Panc1 (cell line): ENCODE results near the gene PNN. TPM values are rescaled to one million over a fixed set of nuclear protein-coding genes. Genes with fewer than 3 reads are reported as not detected.
"Not testable (repeated sequence)": the region's sequence is repeated elsewhere in the genome, so short reads cannot be mapped to it uniquely, and the experiment has no call there.

Experiments
- ATAC-seq: fragments of 200-7000 bp; cut with Tn5 transposase; 2 replicates; pipeline ENCODE4 v1.9.1; 2020; ENCODE audit warnings: mild to moderate bottlenecking, moderate library complexity
- BruUV-seq: library from RNA; stranded (reverse); fragments of 400-500 nt; replicated peaks from 2 replicates; lab custom pipeline; 2021; lab: Mats Ljungman, UMichigan
- CTCF ChIA-PET: fragments of 300-600 bp; sonication (Branson Sonifier 250); formaldehyde crosslinking; loops from one replicate; lab custom pipeline; 2022; ENCODE audit warnings: antibody characterized with exemption; lab: Charles Lee
- POLR2A ChIA-PET: fragments of 300-600 bp; sonication (Branson Sonifier 250); formaldehyde crosslinking; loops from one replicate; lab custom pipeline; 2022; ENCODE audit warnings: antibody characterized with exemption; lab: Charles Lee
- DNase-seq: peaks from one replicate; pipeline ENCODE4 v3.0.0-alpha.2; 2010; ENCODE audit warnings: low read depth, low spot score
- H3K27ac ChIP-seq: 2 replicates; pipeline ENCODE4 v1.5.1; 2011; ENCODE audit warnings: mild to moderate bottlenecking, low read length, inconsistent platforms
- H3K27me3 ChIP-seq: fragments of 200-500 bp; sonication (Bioruptor generic); 2 replicates; pipeline ENCODE4 v1.6.0; 2014; ENCODE audit warnings: low read length, inconsistent platforms; ENCODE audit not compliant: control insufficient read depth, insufficient read depth
- H3K36me3 ChIP-seq: fragments of 200-500 bp; sonication (Bioruptor generic); 2 replicates; pipeline ENCODE4 v1.5.1; 2014; ENCODE audit warnings: inconsistent platforms, mild to moderate bottlenecking, low read length, moderate library complexity; ENCODE audit not compliant: control insufficient read depth, insufficient read depth
- H3K4me1 ChIP-seq: 2 replicates; pipeline ENCODE4 v1.5.1; 2011; ENCODE audit warnings: inconsistent platforms, mild to moderate bottlenecking, low read length, moderate library complexity; ENCODE audit not compliant: control insufficient read depth, insufficient read depth
- H3K4me3 ChIP-seq, 2 experiments: 2 replicates each; pipeline ENCODE4 v1.5.1; 2011 to 2012; ENCODE audit warnings: low read depth in 2 of 2, low read length in 2 of 2, mild to moderate bottlenecking in 2 of 2, inconsistent platforms in 1 of 2, moderate library complexity in 1 of 2
- H3K9me3 ChIP-seq: fragments of 200-500 bp; sonication (Bioruptor generic); 2 replicates; pipeline ENCODE4 v1.5.1; 2014; ENCODE audit warnings: low read depth, mild to moderate bottlenecking, inconsistent platforms, low read length, moderate library complexity; ENCODE audit not compliant: control insufficient read depth, insufficient read depth
- POLR2AphosphoS5 ChIP-seq: IDR thresholded peaks from 2 replicates; pipeline ENCODE4 v1.6.1; 2012; ENCODE audit warnings: mild to moderate bottlenecking, low read depth, low read length, moderate library complexity
- SIN3A ChIP-seq: IDR thresholded peaks from 2 replicates; pipeline ENCODE4 v1.6.1; 2012; ENCODE audit warnings: low read depth, mild to moderate bottlenecking, low read length, moderate library complexity, borderline replicate concordance; ENCODE audit not compliant: insufficient read depth
- TCF7L2 ChIP-seq: IDR thresholded peaks from 2 replicates; pipeline ENCODE4 v1.6.1; 2011; ENCODE audit warnings: mild to moderate bottlenecking, low read depth, low read length, inconsistent platforms
- in situ Hi-C: cut with HindIII; loops from 2 replicates; pipeline ENCODE4 v1.10.0; 2016; ENCODE audit warnings: low sequenced_read_pairs, low pct_unique_long_range_greater_than_20kb
- intact Hi-C: fragments of 100-400 bp; cut with micrococcal nuclease; formaldehyde crosslinking; loops from one replicate; pipeline ENCODE4 v1.10.0; 2022; ENCODE audit not compliant: unreplicated experiment
- total RNA-seq: library from RNA; stranded (reverse); gene quantifications from one replicate; pipeline ENCODE4 v1.2.1, GENCODE V29; 2021; ENCODE audit not compliant: unreplicated experiment
- TF ChIP-seq, protein P1 (sequence below): fragments of 450-650 bp; IDR thresholded peaks from 2 replicates; pipeline ENCODE4 v1.5.1; 2017; ENCODE audit warnings: mild to moderate bottlenecking
- TF ChIP-seq, protein P2 (sequence below), 2 experiments: IDR thresholded peaks; 2 replicates each; pipeline ENCODE4 v1.6.1; 2011 to 2012; ENCODE audit warnings: low read depth in 2 of 2, control low read depth in 1 of 2, low read length in 1 of 2, mild to moderate bottlenecking in 1 of 2, moderate library complexity in 1 of 2; ENCODE audit not compliant: insufficient read depth in 1 of 2

PNN gene
- total RNA-seq, 1 experiment from 2014 or later, result 55.4 TPM

DNA sequence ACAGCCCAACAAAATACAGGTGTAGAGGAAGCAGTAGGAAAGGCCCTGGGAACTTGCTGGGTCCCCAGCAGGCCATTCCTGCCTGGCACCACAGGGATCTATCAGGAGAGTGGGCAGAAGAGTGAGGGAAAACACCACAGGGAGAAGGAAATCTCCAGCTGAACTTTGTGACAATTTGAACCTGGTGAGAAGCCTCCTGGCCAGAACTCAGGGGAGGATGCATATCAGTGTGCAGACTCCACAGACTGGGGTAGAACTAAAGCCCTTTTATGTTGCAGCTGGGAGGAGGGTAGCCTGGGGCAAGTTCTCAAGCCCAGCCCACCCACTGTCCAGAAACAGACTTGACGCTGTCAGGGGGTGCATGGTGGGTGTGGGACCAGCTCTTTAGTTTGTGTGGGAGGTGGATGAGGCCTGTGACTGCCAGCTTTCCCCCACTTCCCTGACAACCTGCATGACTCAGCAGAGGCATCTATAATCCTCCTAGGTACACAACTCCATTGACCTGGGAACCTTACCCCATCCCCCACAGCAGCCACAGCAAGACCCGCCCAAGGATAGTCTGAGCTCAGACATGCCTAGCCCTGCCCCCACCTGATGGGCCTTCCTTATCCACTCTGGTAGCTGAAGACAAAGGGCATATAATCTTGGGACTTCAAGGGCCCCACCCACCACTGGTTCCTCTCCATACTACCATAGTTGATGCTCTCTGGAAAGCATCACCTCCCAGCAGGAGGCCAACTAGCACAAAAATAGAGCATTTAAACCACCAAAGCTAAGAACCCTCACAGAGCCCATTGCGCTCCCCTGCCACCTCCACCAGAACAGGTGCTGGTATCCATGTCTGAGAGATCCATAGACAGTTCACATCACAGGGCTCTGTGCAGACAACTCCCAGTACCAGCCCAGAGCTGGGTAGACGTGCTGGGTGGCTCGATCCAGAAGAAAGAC is 28.9 kb downstream of the PNN start:
- no peaks in the 10 kb centered on the region for H3K27me3 ChIP-seq
- intact Hi-C loops, result no loop called here
- BruUV-seq, result no TSS peak
- H3K4me3 ChIP-seq, result no peak overlapping the region
- ChIA-PET CTCF (interaction anchor here (0.6 kb wide), 1 partner anchor 105 kb away, joined by 3 read pairs; no protein-coding TSS in a partner anchor), POLR2A (no interaction called here)
- ATAC-seq (peak; percentile 42; the same call in 1 of the 2 replicates), DNase-seq (no peak)
- TF ChIP-seq, protein P1, sequence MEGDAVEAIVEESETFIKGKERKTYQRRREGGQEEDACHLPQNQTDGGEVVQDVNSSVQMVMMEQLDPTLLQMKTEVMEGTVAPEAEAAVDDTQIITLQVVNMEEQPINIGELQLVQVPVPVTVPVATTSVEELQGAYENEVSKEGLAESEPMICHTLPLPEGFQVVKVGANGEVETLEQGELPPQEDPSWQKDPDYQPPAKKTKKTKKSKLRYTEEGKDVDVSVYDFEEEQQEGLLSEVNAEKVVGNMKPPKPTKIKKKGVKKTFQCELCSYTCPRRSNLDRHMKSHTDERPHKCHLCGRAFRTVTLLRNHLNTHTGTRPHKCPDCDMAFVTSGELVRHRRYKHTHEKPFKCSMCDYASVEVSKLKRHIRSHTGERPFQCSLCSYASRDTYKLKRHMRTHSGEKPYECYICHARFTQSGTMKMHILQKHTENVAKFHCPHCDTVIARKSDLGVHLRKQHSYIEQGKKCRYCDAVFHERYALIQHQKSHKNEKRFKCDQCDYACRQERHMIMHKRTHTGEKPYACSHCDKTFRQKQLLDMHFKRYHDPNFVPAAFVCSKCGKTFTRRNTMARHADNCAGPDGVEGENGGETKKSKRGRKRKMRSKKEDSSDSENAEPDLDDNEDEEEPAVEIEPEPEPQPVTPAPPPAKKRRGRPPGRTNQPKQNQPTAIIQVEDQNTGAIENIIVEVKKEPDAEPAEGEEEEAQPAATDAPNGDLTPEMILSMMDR, result no peak
- TF ChIP-seq, protein P2, sequence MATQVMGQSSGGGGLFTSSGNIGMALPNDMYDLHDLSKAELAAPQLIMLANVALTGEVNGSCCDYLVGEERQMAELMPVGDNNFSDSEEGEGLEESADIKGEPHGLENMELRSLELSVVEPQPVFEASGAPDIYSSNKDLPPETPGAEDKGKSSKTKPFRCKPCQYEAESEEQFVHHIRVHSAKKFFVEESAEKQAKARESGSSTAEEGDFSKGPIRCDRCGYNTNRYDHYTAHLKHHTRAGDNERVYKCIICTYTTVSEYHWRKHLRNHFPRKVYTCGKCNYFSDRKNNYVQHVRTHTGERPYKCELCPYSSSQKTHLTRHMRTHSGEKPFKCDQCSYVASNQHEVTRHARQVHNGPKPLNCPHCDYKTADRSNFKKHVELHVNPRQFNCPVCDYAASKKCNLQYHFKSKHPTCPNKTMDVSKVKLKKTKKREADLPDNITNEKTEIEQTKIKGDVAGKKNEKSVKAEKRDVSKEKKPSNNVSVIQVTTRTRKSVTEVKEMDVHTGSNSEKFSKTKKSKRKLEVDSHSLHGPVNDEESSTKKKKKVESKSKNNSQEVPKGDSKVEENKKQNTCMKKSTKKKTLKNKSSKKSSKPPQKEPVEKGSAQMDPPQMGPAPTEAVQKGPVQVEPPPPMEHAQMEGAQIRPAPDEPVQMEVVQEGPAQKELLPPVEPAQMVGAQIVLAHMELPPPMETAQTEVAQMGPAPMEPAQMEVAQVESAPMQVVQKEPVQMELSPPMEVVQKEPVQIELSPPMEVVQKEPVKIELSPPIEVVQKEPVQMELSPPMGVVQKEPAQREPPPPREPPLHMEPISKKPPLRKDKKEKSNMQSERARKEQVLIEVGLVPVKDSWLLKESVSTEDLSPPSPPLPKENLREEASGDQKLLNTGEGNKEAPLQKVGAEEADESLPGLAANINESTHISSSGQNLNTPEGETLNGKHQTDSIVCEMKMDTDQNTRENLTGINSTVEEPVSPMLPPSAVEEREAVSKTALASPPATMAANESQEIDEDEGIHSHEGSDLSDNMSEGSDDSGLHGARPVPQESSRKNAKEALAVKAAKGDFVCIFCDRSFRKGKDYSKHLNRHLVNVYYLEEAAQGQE (IDR thresholded peaks at IDR 0.05; ENCODE audit: insufficient read depth in 1 of 2, low read depth in 2 of 2, low read length in 1 of 2), result no peak
- no peak for TF ChIP-seq POLR2AphosphoS5
- TF ChIP-seq TCF7L2, result no peak
- TF ChIP-seq SIN3A, result no peak
- peak overlapping the region; percentile 23; the same call in 1 of the 2 replicates for H3K27ac ChIP-seq
- H3K36me3 ChIP-seq, result no peaks in the 10 kb centered on the region
- H3K9me3 ChIP-seq, result no peaks in the 10 kb centered on the region
- in situ Hi-C loops, result no loop called here
- H3K4me1 ChIP-seq, result no peaks in the 10 kb centered on the region

DNA sequence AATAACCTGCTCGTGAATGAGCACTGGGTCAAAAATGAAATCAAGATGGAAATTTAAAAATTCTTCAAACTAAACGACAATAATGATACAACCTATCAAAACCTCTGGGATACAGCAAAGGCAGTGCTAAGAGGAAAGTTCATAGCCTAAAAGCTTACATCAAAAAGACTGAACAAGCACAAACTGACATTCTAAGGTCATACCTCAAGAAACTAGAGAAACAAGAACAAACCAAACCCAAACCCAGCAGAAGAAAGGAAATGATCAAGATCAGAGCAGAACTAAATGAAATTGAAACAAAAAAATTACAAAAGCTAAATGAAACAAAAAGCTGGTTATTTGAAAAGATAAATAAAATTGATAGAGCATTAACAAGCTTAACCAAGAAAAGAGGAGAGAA is 32.4 kb downstream of the PNN start:
- H3K4me1 ChIP-seq, BruUV-seq, H3K36me3 ChIP-seq, intact Hi-C loops, H3K4me3 ChIP-seq, DNase-seq, POLR2A ChIA-PET, ATAC-seq, CTCF ChIA-PET, H3K27ac ChIP-seq, H3K27me3 ChIP-seq, in situ Hi-C loops, H3K9me3 ChIP-seq: not testable (repeated sequence)
